ENCODE results near the gene PRKN.

DNA sequence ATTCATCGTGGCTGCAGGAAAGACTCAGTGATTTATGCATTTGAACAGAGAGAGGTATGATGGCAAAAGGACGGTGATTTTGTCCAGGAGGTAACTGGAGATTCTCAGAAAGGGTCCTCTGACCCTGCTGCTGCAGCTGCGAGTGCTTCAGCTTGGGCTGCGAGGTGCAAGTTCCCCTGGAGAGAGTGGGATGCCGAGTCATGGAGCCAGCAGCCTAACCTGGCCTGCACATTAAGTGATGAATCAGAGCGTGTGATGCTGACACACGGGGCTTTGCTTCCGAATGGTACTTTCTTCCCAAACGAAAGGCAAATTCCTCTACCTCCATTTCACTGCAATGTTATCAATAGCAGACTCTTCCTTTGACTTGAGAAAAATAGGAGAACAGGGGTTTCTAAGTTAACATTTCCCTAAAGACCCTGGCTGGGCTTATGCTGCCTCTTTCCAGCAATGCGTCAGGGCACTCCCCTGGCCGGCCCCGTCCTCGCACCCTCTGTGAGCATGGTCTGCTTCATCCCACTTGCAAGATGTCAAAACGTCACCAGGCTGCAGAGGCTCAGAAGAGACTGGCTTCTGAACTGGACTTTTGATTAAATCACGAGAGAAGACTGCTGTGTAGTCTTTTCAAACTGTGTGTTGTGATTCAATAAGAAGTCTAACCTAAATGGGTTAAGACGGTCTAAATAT lies 825.7 kb downstream of the PRKN start:
- TF ChIP-seq TARDBP (IDR thresholded peaks at IDR 0.05): no peak
- no peak for TF ChIP-seq FOXA1 (IDR thresholded peaks at IDR 0.05)
- TF ChIP-seq LEF1 (IDR thresholded peaks at IDR 0.05; ENCODE audit: borderline replicate concordance): no peak
- no peak for TF ChIP-seq FOXM1 (IDR thresholded peaks at IDR 0.05; ENCODE audit: borderline replicate concordance)
- TF ChIP-seq HDGF (IDR thresholded peaks at IDR 0.05; ENCODE audit: borderline replicate concordance): no peak
- TF ChIP-seq L3MBTL2 (conservative IDR thresholded peaks at IDR 0.05): no peak
- TF ChIP-seq SP1 (IDR thresholded peaks at IDR 0.05): no peak
- TF ChIP-seq SUZ12 (IDR thresholded peaks at IDR 0.05): no peak
- no peak for TF ChIP-seq BHLHE40 (IDR thresholded peaks at IDR 0.05; ENCODE audit: borderline replicate concordance)
- no peak for TF ChIP-seq FOXK2 (IDR thresholded peaks at IDR 0.05)

Data from HEK293T (cell line).